ENCODE results near the gene VKORC1. TPM values are rescaled to one million over a fixed set of nuclear protein-coding genes. Genes with fewer than 3 reads are reported as not detected.
"Not testable (repeated sequence)": the region's sequence is repeated elsewhere in the genome, so short reads cannot be mapped to it uniquely, and the experiment has no call there.

Gene VKORC1
- total RNA-seq, 4 donors from 2014 or later: 85.6 to 128 (median 99.3) TPM

DNA sequence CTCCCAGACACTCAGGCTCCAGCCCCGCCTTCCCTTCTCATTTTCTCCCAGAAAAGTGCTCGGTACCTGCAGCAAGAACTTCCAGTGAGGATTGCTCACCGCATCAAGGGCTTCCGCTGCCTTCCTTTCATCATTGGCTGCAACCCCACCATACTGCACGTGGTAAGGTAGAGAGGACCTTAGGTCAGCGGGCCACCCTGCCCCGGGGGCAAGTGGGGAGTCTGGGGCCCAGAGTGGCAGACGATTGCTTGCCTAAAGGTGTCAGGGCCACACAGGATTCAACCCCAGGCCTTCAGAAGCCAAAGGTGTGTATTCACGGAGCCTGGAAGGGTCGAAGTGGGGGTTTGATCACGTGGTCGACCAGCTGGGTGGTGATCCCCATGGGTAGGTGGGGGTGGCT, 15.0 kb upstream of the VKORC1 start:
- ATAC-seq (ENCODE audit: low FRiP score): no peak
- no peak for DNase-seq (ENCODE audit: low spot score)
- TF ChIP-seq, protein P1, sequence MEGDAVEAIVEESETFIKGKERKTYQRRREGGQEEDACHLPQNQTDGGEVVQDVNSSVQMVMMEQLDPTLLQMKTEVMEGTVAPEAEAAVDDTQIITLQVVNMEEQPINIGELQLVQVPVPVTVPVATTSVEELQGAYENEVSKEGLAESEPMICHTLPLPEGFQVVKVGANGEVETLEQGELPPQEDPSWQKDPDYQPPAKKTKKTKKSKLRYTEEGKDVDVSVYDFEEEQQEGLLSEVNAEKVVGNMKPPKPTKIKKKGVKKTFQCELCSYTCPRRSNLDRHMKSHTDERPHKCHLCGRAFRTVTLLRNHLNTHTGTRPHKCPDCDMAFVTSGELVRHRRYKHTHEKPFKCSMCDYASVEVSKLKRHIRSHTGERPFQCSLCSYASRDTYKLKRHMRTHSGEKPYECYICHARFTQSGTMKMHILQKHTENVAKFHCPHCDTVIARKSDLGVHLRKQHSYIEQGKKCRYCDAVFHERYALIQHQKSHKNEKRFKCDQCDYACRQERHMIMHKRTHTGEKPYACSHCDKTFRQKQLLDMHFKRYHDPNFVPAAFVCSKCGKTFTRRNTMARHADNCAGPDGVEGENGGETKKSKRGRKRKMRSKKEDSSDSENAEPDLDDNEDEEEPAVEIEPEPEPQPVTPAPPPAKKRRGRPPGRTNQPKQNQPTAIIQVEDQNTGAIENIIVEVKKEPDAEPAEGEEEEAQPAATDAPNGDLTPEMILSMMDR (IDR thresholded peaks at IDR 0.05): no peak

GRCh38 chr16:31108794-31109558, 14.4 kb upstream of the VKORC1 start:
- ATAC-seq (ENCODE audit: low FRiP score) (no peak), DNase-seq (ENCODE audit: low spot score) (no peak)

DNA sequence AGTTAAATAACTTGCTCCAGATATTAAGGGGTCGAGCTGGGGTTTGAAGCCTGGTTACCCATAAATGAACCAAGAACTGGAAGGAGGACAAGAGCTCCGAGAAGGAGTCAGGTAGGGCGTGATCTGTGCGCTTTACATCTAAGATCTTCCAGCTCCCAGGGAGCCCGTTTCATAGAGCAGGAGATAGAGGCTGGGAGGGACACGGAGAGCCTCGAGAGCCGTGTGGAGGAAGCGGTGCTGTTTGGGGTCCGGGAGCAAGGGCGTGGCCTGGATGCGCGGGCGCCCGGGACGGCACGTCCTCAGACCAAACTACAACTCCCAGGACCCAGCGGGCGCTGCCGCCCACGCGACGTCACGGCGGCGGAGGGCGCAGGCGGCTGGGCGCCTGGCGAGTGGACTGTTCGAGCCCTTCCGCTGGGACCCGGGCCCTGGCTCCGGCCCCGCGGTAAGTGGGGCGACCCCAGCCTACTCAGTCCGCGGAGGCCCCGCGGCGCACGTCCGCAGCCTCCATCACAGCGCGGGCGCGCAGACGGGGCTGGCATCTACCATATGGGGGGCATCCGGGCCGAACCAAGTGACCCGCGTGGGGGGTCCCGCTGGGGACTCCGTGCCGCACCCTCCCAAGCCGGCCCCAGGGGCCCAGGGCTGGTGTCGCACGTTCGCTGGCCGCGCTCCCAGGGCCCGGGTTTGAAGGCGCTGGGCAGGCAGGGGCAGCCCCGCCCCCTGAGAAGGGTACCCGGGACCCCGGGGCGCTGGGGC, 13.6 kb upstream of the VKORC1 start, which contains the start of gene BCKDK:
Gene BCKDK (plus strand): TSS at position 352 of the 759 bp plus-strand sequence. CDS start 838 bp downstream, outside the sequence.
- DNase-seq (ENCODE audit: low spot score) (no peak), ATAC-seq (ENCODE audit: low FRiP score) (peak; percentile 70)
- TF ChIP-seq, protein P1 (IDR thresholded peaks at IDR 0.05): no peak

More at GRCh38 chr16:31108794-31109558, 14.4 kb upstream of the VKORC1 start:
- TF ChIP-seq, protein P1 (IDR thresholded peaks at IDR 0.05): no peak

DNA sequence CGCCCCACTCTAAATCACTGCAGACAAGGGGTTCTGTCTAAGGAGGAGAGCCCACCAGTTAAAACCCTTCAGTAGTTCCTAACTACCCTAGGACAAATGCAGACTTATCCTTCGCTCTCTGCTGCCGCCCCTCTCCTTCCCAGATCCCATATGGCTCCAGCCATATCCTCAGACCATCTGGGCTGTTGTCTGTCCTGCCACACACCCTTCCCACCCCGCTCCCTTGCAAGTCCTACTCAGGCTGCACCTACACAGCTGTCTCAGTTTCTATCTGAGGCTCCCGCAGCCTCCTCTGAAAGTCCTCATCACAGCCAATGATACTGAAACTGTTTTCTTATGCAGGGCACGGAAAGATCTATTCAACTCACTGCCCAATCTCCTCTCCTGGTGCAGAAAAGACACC, 12.9 kb upstream of the VKORC1 start:
- no peak for DNase-seq (ENCODE audit: low spot score)
- no peak for ATAC-seq (ENCODE audit: low FRiP score)
- TF ChIP-seq, protein P1 (IDR thresholded peaks at IDR 0.05): no peak

GRCh38 chr16:31106509-31107464, 12.2 kb upstream of the VKORC1 start:
- DNase-seq (ENCODE audit: low spot score) (no peak), ATAC-seq (ENCODE audit: low FRiP score) (no peak)
- TF ChIP-seq, protein P1 (IDR thresholded peaks at IDR 0.05): no peak

DNA sequence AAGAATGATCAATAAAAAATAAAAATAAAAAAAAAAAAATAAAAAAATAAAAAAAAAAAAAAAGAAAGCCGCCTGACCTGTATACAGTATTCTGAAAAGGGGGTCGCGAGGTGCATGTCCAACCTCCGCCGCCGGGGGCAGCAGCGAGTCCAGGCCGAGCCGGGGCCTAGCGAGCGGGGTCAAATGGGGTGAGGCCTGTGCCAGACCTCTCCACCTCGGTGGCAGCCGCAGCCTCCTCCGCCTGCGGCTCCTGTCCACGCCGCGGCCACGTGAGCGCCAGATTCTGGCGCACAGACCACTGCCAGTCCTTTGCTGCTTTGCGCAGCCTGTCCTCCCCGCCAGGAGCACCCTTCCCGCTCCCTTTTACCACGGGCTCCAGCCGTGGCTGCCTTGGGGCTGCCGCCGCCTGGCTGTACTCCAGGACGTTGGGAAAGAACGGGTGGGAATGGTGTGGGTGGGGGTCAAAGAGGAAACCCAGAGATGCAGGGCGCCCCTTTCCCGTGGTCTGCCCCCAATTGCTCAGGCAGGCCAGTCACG, 11.1 kb upstream of the VKORC1 start:
- peak; percentile 92 for DNase-seq (ENCODE audit: low spot score)
- peak; percentile 90 for ATAC-seq (ENCODE audit: low FRiP score)
- TF ChIP-seq, protein P1 (IDR thresholded peaks at IDR 0.05): peak in 1 of 3 donors; percentile 49

- not testable (repeated sequence) for ATAC-seq (ENCODE audit: low FRiP score); DNase-seq (ENCODE audit: low spot score)
Observed at GRCh38 chr16:31100876-31101641, 6.5 kb upstream of the VKORC1 start.

All from omental fat pad (tissue), 4 donors.